Epithelial cell of prostate (primary cell): ENCODE measurements around the gene SPO11.

Source experiments
- DNase-seq: peaks from one replicate; pipeline ENCODE4 v3.0.0-alpha.2; 2011; ENCODE audit warnings: low read depth, low spot score
- H3K27ac ChIP-seq: fragments of 450-650 bp; 2 replicates; pipeline ENCODE4 v1.5.1; 2017; ENCODE audit warnings: mild to moderate bottlenecking

SPO11 gene, protein sequence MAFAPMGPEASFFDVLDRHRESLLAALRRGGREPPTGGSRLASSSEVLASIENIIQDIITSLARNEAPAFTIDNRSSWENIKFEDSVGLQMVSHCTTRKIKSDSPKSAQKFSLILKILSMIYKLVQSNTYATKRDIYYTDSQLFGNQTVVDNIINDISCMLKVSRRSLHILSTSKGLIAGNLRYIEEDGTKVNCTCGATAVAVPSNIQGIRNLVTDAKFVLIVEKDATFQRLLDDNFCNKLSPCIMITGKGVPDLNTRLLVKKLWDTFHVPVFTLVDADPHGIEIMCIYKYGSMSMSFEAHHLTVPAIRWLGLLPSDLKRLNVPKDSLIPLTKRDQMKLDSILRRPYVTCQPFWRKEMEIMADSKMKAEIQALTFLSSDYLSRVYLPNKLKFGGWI

DNA sequence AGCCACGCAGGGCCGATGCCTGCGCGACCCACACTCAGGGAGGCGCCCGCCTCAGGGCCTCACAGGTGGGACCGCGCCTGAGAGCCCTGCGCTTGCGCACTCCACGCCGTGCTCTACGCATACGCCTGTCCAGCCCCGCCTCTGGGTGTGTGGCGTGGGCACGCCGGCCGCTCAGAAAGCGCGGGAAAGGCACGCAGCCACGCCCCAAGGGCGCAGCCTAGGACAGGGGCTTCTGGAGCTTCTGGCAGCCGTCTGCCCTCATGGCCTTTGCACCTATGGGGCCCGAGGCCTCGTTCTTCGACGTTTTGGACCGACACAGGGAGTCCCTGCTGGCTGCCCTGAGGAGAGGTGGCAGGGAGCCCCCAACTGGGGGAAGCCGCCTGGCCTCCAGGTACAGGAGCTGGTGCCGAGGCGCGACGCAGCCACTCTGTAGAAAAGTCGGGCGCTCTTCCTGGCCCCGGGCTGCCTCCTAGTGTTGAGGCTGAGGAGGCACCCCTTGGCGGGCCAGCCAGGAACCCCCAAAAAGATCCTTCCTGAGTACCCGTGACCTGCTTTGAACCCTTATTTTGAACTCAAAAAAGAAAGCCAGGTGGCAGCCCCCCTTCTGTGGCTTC lies at the start of gene SPO11:
Gene SPO11 (plus strand): TSS at position 196 of the 614 bp plus-strand sequence. CDS start 65 bp downstream, at position 261.
- DNase-seq: no peak
- H3K27ac ChIP-seq: no peak within 1 kb of the TSS

DNA sequence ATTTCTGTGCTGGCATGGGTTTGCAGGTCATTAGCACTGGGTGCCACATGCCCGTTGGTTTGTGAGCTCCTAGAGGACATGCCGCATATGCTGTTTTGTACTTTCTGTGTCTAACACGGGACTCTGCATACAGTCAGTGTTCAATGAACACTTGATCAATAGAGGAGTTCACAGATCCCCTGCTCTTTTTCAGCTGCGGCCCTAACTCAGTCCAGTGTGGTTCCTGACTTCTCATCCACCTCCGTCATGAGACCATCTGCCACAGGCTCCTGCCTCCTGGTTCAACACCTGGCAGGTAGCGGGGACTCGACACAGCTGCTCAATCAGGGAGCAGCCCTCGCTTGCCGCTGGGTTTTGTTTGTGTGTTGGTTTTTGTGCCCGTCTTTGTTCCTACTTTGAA lies 49.4 kb upstream of the SPO11 start:
- no peak overlapping the region for H3K27ac ChIP-seq

DNA sequence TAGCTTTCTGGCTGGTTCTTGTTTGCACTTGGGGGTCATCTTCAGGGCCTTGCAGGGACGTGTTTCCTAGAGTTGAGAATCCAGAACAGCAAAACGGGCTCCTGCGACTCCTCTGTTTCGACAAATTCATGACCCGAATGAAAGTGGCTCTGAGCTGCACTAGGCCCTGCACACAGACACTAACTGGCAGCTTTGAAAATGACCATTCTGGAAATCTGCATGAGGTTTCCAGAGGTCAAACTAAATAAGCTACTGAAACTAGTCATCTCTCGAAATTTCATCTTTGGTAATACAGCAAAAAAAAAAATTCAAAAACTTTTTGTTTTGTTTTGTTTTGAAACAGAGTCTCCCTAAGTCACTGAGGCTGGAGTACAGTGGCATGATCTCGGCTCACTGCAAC lies 47.7 kb upstream of the SPO11 start:
- no peak for DNase-seq

More for the DNA sequence above, 49.4 kb upstream of the SPO11 start:
- no peak for DNase-seq

DNA sequence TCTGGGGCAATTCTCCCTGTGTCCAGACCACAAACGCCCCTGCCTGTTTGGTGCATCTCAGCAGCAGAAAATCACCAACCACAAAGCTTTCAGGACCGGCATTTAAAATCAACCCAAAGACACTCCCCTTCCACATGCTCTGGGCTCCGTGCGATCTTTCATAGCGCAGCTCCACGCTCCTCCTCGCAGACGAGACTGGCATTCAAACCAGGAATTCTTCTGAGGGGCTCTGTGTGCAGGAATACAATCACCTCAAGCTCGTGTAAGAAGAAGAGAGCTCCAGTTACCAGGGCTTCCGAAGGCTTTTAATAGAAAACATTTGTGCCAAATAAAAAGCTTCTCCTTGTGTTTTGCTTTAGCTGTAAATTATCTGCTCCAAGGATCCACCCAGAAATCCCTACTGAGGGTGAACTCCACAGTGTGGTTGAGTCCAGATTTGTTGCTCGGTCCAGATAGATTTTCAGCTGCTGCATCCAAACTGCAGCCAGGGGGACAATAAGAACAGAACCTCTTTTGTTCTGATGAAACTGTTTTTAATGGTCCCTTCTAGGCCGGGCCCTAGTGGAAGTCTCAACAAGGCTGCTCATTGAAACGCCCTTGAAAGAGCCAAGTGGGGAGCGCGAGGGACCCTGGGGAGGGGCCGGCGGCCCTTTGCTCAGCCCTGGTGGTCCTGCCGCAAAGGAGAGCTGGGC lies 46.8 kb upstream of the SPO11 start:
- no peak for DNase-seq
- H3K27ac ChIP-seq: no peak overlapping the region

More for the DNA sequence above, 47.7 kb upstream of the SPO11 start:
- no peak overlapping the region for H3K27ac ChIP-seq

DNA sequence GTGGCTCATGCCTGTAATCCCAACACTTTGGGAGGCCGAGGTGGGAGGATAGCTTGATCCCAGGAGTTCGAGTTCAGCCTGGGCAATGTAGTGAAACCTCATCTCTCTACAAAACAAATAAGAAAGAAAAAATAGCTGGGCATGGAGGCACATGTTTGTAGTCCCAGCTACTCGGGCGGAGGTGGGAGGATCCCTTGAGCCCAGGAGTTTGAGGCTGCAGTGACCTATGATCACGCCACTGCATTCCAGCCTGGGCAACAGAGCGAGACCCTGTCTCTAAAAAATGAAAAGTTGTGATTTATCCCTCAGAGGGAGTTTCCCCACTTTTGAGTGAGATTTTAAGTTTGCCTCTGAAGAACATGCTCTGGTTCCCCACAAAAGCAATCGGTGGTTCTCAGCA lies 45.7 kb upstream of the SPO11 start:
- no peak overlapping the region for H3K27ac ChIP-seq
- DNase-seq: no peak

DNA sequence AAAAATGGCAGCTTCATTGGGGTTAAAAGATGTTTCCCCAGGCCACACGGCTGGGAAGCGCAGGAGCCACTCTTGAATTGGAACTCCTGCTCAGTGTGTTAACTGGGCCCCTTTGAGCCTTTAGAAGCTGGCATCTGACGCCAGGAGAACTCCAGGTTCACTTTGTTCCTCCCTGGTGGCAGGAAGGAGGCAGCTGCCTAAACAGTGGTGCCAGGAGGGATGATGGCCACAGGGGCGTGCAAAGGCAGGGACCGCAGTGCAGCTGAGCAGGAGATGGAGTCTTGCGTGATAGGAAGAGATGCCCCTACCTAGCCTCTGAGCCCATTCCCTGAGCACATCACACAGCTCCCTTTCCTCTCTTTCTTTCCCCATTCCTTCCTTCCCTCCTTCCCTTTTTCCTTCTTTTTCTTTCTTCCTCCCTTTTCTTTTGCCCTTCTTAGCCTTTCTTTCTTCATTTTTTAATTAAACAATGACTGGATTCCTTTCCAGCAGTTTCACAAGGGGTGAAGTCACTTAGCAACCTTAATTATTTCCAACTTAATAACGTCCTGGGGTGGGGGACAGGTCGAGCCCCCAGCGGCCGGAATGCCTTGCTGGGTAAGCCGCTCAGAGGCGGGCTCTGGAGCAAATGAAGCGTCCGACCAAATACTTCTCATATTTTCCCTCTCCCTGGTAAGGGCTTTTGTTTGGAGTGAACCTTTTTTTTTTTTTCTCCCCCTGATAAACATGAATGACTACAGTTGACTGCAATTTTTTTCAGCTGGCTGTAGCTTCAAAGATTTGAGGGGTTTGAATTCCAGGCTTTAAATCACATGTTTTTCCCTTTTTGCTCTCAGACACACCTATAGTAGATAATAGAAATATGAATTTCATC lies 42.4 kb upstream of the SPO11 start:
- H3K27ac ChIP-seq: no peak overlapping the region
- DNase-seq: no peak

DNA sequence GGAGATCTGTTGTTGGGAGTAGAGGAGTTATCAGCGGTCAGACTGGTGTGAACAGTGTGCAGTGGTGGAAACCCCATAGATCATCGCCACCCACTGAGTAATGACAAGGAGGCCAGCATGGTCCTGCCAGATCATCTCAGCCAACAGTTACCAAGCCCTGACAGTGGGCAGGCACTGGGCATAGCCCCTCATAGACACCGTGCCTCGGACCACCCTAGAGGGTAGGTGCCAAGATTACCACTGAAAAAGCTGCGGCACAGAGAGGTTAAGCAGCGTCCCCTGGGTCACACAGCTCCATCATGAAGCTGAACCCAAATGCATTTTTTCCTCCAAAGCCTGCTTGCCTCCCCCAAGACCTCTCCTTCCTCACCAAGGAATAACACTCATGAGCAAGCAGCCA lies 41.7 kb upstream of the SPO11 start:
- H3K27ac ChIP-seq: no peak overlapping the region
- DNase-seq: no peak

DNA sequence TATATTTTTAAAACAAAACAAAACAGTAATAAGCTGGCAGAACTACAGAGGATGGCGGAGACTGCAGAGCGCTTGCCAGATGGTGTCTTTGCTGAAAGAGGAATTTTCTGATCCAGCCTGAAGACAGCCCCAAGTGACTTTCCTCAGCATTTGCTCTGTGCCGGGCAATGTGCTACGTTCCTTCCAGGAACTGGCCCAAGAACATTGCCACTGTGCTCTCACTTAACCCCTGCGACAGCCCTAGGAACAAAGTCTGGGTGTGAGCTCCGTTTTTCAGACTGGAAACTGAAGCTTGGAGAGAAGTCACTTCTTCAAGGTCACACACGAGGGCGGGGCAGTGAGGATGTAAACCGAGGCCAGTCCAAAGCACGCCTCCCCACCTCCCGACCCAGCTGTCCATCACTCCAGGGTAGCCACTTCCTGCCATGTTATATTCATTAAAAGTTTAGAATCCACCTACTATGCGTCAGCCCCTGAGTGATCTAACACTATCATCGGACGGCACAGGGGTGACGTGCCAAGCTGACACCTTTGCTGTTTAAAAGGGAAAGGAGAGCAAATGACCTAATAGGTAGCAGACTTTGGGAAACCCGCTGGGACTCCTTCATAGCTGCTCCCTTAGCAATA lies 40.8 kb upstream of the SPO11 start:
- no peak overlapping the region for H3K27ac ChIP-seq
- no peak for DNase-seq

DNA sequence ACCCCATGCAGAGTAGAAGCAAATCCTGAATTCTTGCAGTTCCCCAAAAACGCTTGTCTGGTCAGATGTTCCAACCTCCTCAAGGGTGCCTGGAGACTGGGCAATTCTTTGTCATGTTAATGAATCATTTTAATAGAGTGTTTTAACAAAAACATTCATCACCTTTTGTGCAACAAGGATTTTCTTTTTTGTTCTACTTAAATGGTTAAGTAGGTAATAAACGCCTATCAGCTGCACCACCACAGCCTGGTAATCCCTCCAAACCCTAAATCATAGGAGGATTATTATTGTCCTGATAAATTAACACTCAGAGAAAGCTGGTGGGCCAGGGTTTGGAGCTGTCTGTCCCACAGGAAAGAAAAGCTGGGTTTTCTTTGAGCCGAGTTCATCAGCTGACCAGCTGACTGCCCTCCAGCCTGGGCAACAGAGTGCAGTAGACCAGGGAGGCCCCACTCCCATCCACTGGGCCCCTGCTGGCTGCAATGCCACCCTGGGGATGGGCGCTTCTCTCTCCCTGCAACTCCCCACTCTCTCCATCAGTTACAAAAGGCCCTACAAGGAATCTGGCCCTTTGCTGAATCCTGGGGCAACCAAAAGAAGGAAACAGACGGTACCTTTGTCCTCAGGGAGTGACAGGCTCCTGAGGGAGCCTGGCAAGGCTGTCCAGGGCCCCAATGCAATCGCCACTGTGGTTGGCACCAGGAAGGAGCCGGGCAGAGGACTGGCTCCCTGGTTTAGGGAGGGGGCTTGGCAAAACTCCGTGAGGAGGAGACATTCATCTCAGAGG lies 40.0 kb upstream of the SPO11 start:
- no peak for DNase-seq
- H3K27ac ChIP-seq: no peak overlapping the region

DNA sequence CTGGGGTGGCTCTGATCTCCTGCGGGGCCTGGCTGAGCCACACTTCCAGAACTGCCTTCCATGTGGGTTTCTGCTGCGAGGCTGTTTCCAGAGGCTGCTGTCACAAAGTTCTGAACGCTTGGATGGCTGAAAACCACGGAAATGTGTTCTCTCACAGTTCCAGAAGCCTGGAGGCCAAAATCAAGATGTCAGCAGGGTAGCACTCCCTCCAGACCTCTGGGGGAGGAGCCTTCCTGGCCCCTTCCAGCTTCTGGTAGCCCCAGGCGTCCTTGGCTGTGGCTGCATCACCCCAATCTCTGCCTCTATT lies 39.5 kb upstream of the SPO11 start:
- H3K27ac ChIP-seq: no peak overlapping the region
- no peak for DNase-seq

DNA sequence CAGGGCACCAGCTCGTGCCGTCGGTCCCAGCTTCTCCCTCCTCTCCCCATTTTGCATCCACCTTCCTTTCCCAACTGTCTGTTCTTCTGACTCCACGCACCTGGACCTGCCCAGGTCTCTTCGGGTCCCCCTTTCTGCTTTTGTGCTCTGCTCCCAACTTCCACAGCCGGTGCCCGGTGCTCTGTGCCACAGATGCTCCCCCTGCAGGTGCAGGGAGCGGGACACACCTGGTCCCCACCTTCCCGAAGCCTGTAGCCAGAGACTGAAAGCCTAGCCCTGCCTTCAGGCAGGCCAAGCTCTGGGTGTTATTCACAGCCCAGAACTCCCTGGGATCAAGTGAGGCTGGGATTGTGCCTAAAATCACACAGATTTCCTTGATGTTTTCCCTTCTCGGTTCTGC lies 38.6 kb upstream of the SPO11 start:
- no peak for DNase-seq
- no peak overlapping the region for H3K27ac ChIP-seq

DNA sequence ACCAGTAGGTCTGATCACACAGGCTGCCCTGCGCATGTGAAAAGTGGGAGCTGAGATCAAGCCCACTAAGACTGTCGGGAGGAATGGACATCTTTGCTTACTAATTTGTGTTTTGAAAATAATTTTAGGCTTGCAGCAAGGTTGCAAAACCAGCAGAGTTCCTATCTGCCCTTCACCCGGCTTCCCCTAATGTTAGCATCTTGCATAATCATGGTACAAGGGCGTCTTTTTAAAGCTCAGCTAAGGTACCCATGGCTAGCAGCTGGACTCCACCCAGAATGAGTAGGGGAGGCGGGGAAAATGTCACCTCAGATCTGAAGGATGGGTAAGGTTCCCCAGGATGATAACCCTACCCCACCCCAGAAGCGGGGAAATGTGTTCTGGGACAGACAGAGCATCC lies 37.9 kb upstream of the SPO11 start:
- no peak for DNase-seq
- no peak overlapping the region for H3K27ac ChIP-seq

DNA sequence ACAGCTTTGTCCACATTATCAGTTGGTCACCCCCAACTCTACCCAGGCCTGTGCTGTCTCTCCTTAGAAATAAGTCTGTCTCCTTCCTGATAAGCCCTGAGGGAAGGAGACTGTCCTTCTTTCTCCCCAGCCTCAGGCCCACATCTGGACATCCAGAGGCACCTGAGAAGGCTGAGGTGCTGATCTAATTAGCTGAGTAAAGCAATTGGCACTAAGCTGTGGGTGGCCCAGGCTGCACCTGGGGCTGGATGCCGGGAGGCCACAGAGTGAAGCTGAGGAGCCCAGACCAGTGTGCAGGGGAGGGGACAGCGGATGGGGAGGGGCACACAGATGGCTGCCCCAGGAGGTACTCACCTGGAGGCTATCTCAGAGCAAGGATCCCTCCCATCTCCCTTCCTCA lies 37.0 kb upstream of the SPO11 start:
- H3K27ac ChIP-seq: no peak overlapping the region
- DNase-seq: no peak

DNA sequence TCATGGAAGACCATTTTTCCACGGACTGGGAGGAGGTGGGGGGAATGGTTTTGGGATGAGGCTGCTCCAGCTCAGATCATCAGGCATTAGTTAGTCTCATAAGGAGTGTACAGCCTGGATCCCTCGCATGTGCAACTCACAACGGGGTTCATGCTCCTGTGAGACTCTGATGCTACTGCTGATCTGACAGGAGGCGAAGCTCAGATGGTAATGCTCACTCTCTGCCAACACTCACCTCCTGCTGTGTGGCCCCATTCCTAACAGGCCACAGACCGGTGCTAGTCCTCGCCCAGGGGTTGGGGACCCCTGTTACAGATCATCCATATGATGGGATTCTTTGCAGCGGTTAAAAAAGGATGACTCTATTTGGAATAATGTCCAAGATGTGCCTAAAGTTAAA lies 35.6 kb upstream of the SPO11 start:
- no peak for DNase-seq
- H3K27ac ChIP-seq: no peak overlapping the region

DNA sequence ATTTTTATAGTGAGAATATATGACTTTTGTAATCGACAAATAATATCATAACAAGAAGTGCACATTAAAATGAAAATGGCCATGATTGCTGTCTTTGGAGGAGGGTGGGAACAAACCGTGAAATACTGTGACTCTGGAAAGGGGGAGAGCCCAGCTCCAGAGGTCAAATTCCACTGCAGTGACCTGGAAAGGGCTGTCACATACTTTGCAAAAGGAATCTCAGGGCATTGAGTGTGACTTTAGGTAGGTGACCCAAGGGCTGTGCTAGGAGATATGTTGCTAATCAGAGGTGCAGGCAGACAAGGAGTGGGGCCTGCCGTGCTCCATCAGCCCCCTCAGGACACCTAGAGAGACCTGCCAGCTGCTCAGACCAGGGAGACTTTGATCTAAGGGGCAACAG lies 35.1 kb upstream of the SPO11 start:
- H3K27ac ChIP-seq: no peak overlapping the region

DNA sequence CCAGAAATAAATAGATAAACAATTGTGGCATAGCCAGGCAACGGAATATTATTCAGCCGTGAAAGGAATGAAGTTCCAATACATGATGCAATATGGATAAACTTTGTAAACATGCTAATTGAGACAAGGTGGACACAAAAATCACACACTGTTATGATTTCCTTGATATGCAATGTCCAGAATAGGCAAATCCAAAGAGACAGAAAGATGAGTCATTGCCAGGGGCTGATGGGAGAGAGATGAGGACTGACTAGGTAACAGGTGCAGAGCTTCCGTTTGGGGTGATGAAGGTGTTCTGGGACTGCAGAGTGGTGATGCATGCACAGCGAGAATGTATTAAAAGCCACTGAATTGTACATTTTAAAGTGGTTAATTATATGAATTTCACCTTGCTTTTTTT lies 31.1 kb upstream of the SPO11 start:
- H3K27ac ChIP-seq: no peak overlapping the region
- DNase-seq: no peak

More for the DNA sequence above, 35.1 kb upstream of the SPO11 start:
- DNase-seq: no peak

DNA sequence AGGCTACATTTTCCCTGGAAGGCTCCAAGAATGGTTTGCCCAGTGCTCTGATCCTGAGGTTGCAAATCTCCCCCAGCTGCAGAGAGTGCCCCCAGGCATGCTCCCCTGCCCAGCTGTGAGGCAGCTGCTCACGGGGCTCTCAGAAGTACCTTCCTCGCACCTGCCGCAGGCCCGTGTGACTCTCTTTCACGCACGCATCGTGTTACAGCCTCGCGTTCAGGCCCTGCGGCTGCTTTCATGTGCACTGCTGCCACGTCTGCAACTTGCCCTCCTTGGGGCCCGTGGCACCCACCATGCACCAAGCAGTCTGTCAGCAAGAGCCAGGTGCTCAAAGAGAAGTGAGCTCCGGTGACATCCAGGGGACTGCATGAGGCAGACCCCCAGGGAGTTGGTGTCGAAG lies 28.6 kb upstream of the SPO11 start:
- DNase-seq: no peak
- H3K27ac ChIP-seq: no peak overlapping the region

DNA sequence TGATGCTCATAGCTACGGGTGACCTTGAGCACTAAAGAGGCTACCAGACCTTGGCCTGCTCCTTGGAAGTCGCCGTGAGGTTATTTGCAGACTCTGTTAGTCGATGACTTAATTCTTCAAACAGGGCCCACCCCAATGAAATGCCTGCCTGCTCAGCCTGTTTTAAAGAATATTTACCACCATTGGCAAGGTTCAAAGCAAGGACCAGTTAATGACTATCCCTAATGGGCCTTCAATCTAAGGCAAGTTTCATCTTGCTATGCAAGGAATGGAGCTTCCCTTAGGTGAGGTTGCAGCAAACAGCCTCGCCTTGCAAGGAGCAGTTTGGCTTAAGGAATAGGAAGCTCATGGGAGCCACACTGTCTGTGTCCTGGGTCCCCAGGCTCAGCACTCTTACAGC lies 22.9 kb upstream of the SPO11 start:
- no peak for DNase-seq
- H3K27ac ChIP-seq: no peak overlapping the region

DNA sequence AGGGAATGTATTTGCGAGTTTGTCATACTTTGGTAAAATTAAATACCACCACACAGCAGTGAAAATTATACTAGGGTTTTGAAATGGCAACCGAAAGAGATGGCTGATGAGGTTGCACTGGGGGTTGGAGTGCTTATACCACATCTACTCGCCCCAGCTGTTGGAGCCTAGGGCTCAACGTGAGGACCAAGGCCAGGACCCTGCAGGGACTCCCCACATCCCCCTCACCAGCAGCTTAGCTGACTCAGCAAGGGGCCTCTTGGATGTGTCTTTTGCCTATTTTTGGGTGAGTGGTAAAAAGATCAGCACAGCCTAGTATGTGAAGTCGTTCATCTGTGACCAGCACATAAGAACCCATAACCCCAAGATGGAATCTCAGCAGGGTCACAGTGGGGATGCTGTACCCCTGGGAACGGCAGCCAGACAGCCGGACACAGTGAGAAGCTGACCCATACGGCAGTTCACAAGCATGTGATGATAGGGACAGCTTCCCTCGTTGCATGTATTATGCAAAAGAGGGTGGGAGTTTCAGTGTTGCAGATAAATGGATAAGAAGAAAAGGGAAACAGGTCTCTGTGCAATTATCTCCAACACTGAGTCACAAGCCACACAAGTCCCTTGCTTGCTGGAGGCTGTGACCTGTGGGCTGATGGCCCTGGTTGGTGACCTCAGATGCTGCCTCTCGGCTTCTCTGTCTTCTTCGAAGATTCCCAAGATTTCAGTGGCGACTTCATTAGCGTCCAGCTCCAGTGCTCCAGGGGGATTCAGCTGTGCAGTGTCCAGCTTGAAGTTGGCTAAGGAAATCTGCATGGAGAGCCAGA lies 20.9 kb upstream of the SPO11 start:
- no peak for DNase-seq
- no peak overlapping the region for H3K27ac ChIP-seq
